GM10248 (cell line): ENCODE results near the gene CANX.

Experiments
- CTCF ChIA-PET: fragments of 300-600 bp; sonication (Branson Sonifier 250); formaldehyde crosslinking; extraction: SDS; loops from one replicate; lab custom pipeline; 2021; ENCODE audit warnings: antibody characterized with exemption; lab: Yijun Ruan, JAX
- POLR2A ChIA-PET: fragments of 350-650 bp; sonication (Branson Sonifier 250); formaldehyde crosslinking; extraction: SDS; loops from one replicate; lab custom pipeline; 2020; ENCODE audit warnings: antibody characterized with exemption; lab: Yijun Ruan, JAX
- DNase-seq: peaks from one replicate; pipeline ENCODE4 v3.0.0; 2012; ENCODE audit errors: extremely low spot score
- CTCF ChIP-seq: IDR thresholded peaks from 2 replicates; pipeline ENCODE4 v1.5.1; 2012; ENCODE audit warnings: mild to moderate bottlenecking, low read depth; ENCODE audit errors: extremely low read depth, missing control alignments, control extremely low read depth

Gene CANX

GRCh38 chr5:179773686-179774040, 74.9 kb downstream of the CANX start:
- POLR2A ChIA-PET = no interaction called here
- CTCF ChIA-PET = interaction anchor here (5.8 kb wide), 1 partner anchor 10 kb away, joined by 34 read pairs; no protein-coding TSS in a partner anchor
- DNase-seq = no peak
- no peak for TF ChIP-seq CTCF

GRCh38 chr5:179774442-179774841, 75.7 kb downstream of the CANX start:
- ChIA-PET POLR2A (no interaction called here), CTCF (interaction anchor here (5.8 kb wide), 1 partner anchor 11 kb away, joined by 34 read pairs; no protein-coding TSS in a partner anchor)
- no peak for TF ChIP-seq CTCF
- DNase-seq = no peak

GRCh38 chr5:179776411-179776938, 77.7 kb downstream of the CANX start:
- DNase-seq = no peak
- CTCF ChIA-PET = interaction anchor here (1.4 to 5.8 kb wide), 2 partner anchors 13 kb away, joined by 3 to 34 read pairs; no protein-coding TSS in a partner anchor
- TF ChIP-seq CTCF = no peak
- POLR2A ChIA-PET = no interaction called here

GRCh38 chr5:179777456-179777855, 78.7 kb downstream of the CANX start:
- no peak for TF ChIP-seq CTCF

GRCh38 chr5:179777909-179778308, 79.1 kb downstream of the CANX start:
- ChIA-PET POLR2A (no interaction called here), CTCF (interaction anchor here (1.1 to 5.8 kb wide), 6 partner anchors 10 to 92 kb away, joined by 3 to 34 read pairs (median 4); no protein-coding TSS in a partner anchor)
- DNase-seq = no peak
- no peak for TF ChIP-seq CTCF

More at GRCh38 chr5:179777456-179777855, 78.7 kb downstream of the CANX start:
- CTCF ChIA-PET = interaction anchor here (1.1 to 5.8 kb wide), 6 partner anchors 10 to 92 kb away, joined by 3 to 34 read pairs (median 4); no protein-coding TSS in a partner anchor
- no peak for DNase-seq
- POLR2A ChIA-PET = no interaction called here

GRCh38 chr5:179778591-179778990, 79.8 kb downstream of the CANX start:
- TF ChIP-seq CTCF = no peak
- POLR2A ChIA-PET = no interaction called here
- CTCF ChIA-PET = interaction anchor here (1.5 kb wide), 1 partner anchor 11 kb away, joined by 4 read pairs; no protein-coding TSS in a partner anchor
- DNase-seq = no peak

- no peak for TF ChIP-seq CTCF
- ChIA-PET CTCF (interaction anchor here (1.3 to 5.2 kb wide), 3 partner anchors 12 to 22 kb away, joined by 5 to 48 read pairs (median 7); no protein-coding TSS in a partner anchor), POLR2A (no interaction called here)
- no peak for DNase-seq
These were observed 81.1 kb downstream of the CANX start for GRCh38 chr5:179779826-179780225.
